Hepatic stellate cell (primary cell): ENCODE results near the gene CNST.
"Not testable (repeated sequence)": the region's sequence is repeated elsewhere in the genome, so short reads cannot be mapped to it uniquely, and the experiment has no call there.

Source experiments
- DNase-seq: peaks from one replicate; pipeline ENCODE4 v3.0.0; 2011; ENCODE audit warnings: low spot score

Gene CNST

DNA sequence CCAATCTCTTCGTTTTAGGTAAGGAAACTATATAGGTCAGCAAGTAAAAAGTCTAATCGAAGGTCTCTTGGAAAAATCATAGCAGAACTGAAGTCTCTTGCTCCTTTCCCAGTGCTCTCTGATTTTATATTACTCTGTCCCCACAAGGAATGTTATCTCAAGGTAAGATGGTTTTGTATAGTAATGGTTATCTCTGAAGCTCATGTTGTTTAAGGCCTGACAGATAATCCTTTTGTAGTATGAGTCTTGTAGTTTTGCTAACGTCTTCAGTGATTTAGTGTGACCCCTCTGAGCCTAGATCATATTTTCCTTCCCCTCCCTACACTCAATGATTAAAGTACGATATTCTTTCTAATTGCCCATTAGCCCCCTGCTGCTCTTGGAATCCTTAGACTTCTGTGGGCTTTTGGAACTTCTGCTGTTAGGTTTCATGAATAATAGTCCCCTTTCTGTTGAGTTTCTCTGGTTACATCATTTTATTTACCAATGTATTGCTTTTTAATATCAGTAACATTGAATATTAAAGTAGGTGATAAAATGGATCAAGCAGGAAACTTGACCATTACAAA lies 52.1 kb downstream of the CNST start:
- no peak for DNase-seq

DNA sequence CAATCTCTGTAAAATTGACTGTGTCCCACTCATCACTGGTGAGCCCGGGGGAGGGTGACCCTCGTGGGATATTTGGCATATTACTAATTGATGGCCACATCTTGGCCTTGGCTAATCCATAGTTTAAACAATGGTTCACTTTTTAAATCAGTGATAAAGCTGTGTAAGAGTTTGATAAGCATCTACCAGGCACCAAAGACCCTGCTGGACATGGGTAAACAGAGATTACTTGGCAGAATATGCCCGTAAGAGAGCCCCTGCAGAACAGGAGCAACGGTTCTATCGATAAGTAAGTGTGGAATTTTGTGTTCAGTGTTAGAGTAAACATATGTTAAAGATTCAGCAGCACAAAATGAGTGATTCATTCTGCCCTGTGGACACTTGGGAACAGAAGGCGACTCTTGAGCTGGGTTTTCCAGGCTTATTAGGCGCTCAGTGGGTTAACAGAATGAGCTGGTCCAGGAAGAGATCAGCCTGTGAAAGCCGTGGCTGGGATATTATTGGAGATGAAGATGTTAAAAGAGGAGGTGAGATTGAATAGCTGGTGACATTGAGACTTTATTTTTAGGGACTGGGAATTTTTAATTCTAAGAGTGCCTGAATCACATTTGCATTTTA lies 55.9 kb downstream of the CNST start:
- DNase-seq = no peak

DNA sequence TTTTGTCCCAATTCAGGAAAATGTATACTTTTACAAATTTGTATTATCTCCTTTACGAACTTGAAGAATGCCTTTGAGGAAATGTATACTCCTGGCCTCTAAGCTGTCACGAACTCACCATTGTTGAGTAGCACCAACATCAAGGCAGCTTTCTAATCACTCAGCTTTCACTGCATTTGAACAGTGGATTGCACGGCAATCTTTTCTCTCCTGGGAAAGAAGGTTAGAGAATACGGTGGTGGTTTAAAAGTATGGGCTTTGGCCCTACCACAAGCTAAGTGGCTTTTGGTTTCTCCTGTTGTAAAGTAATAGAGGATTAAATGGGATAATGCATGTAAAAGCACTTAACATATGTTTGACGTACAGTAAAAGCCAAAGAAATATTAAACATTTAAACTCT lies 57.8 kb downstream of the CNST start:
- no peak for DNase-seq

DNA sequence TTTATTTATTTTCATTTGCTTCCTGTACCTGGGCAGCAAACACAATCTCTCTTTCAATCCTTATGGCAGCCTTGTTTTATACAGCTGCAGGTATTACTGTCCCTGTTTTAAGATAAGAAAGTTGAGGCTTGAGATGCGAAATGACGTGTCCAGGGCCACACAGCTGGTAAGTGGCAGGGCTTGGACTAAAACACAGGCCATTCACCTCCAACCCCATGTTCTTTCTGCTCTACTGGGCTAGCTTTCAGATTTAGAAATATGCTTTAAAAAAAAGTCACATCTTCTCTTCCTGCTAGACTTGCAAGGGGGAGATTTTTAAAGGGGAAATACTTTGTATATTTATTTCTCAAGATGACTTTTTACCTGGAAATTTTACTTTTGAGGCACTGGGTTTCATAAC lies 62.8 kb downstream of the CNST start:
- DNase-seq = no peak

DNA sequence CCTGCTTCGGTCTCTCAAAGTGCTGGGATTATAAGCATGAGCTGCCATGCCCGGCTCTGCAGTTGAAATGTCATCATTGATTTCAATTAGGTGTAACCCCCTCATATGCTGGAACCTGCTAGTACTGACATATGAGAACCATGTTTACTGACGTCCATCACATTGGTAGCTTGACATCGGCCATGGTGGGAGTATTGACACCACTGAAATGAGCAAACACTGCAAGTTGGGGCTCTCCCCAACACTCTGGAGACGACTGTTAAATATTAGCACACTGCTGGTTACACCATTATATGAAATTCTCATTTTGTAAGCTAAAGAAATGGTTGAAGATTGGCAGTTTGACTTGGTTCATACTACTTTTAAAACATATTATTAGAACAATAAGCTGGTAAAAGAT lies 63.7 kb downstream of the CNST start:
- no peak for DNase-seq

DNA sequence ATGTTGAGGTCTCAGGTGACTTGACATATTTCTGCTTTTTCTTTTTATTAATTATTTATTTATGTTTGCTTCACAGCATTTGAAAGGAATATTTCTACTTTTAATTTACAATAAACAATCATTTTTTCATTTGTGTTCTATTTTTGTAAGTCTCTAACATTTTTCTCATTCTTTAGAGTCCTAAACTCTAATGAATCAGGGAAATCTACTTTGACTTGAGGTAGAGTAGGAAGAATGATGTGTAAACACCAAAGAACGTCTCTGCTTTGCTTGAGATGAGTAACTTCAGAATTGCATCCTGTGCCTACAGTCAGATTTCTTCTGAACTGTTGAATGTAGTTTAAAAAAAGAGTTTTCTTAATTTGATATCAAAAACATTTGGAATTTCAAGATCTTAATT lies 65.2 kb downstream of the CNST start:
- peak; percentile 66 for DNase-seq

DNA sequence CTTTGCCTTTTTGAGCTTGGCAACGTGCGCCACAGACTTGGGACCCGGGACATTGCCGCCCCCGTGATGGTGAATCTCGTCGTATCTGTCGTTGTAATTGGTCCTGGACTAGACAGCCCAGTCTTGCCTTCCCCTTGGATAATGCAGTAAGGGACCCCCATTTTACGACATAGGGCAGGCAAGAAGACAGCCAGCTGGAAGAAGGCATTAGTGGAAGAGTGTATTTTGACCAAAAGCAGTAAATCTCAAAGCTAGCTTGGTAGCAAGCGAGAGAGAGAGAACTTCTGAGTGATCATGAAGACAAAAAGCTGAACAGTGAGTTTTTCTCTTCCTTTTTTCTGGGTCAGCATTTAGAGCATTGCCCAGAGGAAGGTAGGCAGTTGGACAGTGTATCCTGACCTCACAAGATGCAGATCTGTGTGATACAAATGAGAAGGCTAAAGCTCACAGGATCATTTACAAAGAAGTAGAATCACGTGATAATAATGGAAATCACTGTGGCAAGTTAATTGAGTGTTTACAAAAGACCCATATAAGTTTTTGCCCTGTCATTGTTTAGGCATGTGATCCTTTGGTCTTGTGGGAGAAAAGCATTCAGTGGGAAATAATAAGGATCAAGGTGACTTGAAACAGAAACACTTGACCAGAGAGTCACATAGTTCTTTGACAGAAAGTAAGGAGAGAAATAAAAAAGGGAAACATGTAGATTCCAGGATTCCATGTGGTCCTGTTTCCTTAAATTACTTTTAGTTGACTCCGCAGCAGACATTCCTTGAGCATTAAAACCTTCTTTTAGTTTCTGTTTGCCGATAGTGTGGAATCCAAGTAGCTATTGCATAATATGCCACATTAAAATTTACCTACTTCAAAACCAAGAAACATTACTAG lies 66.3 kb downstream of the CNST start:
- peak; percentile 84 for DNase-seq

DNA sequence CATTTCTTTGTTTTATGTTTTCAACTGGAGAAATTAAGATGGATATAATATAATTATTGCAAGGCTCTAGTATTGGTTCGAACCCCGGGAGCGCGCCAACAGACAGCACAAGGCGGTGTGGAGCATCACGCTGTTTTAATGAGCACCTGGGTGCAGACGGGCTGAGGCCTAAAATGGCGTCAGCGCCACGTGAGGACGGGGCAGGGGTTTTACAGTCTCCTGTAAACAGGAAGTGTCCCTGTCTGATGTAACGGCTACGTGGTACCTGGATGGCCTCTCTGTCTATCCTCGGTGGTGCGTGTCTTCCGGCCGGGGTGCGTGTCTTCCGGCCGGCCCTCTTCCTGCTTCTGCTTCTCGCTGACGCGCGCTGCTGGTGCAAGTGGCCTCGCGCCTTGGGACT lies 68.4 kb downstream of the CNST start:
- DNase-seq = not testable (repeated sequence)

DNA sequence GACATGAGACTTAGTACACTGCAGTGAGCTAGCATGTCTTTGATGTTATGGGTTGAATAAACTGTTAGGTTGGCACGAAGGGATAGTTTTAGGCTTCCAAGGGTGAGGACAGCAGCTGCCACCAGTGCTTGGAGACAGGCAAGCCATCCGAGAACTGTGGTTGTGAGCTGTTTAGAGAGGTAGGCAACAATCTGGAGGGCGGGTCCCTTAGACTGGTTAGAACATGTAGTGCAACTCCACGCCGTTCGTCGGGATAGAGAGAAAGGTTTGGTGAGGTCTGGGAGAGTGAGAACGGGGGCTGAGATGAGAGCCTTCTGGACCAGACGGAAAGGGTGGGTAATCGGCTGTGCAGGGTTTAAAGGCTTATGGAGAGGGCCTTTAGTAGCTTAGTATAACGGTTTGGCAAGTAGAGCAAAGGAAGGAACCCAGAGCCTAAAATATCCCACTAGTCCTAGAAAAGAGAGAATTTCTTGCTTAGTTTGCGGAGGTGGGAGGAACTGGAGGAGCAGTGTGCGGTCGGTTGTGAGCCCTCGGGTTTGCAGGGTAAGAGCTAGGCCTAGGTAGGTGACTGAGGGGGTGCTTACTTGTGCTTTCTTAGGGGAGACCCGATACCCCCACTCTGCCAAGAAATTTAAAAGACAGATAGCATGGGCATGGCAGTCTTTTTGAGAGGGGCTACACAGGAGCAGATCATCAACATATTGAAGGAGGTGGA lies 72.8 kb downstream of the CNST start:
- no peak for DNase-seq

DNA sequence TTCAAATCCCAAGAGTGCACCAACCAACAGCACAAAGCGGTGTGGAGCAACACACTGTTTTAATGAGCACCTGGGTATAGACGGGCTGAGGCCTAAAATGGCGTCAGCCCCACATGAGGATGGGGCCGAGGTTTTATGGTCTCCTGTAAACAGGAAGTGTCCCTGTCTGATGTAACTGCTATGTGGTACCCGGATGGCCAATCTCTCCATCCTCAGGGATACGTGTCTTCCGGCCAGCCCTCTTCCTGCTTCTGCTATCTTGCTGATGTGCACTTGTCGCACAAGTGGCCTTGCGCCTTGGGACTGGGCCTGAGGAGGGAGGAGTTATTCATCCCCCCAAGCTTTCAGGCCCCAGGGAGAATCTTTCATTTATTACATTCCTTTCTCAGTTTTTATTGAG lies 73.5 kb downstream of the CNST start:
- DNase-seq = no peak

DNA sequence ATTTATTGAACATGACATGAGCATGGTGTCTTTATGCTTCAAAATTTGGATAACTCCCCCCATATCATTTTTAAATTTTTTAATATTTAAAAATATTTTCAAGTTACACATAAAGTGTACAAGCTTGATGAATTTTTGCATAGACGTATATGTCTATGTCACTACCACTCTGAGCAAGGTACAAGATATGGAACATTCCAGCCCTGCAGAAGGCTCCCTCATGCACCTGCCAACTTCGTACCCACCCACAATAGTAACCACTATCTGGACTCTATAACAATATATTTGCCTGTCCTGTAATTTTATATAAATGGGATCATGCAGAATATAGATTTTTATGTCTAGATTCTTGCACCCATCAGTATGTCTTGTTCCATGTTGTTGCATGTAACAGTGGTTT lies 74.5 kb downstream of the CNST start:
- DNase-seq = no peak

DNA sequence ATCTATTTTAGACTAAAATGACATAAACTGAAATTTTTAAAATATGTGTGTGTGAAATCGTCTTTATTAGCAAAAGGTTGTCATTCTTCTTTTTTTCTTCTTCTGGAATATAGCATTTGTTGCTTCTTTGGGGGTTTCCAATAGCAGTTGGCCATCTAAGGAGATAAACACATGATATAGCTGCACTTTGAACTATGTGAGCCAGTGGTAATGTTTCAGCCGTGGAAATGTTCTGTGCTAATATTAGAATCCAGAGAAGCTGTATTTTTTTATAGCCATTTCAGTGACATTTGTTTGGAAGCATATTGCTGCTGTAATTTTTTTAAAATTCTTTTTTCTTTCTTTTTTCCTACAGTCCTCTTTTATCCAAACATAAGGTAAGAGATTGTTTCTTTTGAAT lies 75.1 kb downstream of the CNST start:
- no peak for DNase-seq

DNA sequence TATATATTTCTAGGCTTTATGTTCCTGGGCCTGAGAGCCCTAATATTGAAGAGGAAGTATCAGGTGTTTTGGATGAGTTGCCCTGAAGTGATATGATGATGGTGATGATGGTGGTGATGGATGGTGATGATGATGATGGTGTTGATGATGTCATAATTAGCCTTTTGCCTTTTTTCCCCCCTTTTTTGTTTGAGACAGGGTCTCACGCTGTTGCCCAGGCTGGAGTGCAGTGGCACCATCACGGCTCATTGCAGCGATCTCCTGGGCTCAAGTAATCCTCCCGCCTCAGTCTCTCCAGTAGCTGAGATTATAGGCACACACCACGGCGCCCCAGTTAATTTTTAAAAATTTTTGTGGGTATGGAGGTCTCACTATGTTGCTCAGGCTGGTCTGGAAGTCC lies 76.5 kb downstream of the CNST start:
- DNase-seq = no peak

DNA sequence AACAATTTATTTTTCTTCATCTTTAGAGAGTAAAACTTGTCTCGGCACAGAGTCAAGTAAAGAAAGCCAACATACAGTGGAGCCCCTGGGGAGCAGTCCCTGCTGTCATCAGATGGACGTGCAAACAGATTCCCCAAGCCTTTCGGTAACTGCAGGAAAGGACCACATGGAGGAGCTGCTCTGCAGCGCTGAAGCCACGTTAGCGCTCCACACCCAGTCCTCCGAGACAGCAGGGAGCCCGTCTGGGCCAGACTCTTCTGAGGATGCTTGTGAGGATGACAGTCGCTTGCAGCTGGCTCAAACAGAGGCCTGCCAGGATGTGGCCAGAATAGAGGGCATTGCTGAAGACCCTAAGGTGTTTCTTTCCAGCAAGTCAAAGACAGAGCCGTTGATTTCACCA lies 80.9 kb downstream of the CNST start:
- DNase-seq = peak; percentile 81

DNA sequence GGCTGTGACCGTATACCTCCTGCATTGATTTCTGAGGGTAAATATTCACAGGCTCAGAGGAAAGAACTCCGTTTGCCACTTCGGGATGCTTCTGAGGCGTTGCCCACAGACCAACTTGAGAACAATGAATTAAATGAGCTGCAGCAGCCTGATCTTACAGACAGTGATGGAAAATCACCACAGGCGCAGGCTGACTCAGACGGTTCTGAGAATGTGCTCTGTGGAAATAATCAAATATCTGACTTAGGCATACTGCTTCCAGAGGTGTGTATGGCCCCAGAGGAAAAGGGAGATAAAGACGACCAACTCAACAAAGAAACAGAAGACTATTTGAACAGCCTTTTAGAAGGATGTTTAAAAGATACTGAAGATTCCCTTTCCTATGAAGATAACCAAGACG lies 81.3 kb downstream of the CNST start:
- DNase-seq = peak; percentile 23

DNA sequence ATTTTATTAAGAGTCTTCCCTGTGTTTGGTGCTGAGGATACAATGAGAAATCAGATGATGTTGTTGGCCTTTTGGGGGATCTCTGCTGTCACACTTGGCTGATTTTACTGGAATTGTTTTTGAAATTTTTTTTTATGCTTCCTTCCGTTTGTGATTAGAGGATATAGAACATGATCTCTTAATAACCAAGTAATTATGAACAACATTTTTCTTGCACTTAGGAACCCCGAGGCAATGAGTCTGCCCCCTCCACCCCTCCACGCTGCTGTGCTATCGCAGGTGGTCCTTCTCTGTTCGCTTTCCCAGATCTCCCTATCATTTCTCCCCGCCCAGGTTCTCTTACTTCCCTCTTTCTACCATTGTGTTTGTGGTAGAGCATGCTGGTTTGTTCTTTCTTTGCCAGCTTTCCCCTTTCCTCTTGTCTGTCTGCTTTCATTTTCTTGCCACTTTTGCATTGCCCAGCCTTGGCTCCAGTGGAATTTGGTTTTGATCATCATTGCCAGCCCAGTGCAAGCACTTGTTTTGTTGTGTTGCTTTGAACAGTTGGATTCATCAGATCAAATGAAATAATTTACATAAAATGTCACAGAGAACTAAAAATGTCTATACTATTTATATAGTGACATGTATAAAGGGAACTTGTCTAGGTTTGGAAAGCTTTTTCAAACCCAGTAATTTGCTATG lies 84.9 kb downstream of the CNST start:
- no peak for DNase-seq

DNA sequence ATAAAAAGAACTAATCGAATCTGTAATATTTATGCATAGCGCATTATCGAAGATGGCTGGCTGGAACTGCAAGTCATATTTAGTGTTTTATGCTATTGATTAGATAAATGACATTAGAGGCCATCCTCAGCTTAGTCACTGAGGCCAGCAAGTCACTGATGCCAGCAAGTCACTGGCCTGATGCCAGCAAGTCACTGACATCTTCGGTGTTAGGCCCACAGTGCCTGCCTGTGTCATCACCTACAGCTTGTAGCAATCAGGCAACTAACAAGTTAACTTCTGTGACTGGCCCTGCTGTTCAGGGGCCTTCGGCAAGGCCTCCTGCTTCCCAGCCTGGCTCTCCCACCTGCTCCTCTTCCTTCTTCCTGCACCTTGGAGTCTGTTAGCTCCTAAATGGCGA lies 92.3 kb downstream of the CNST start:
- no peak for DNase-seq

DNA sequence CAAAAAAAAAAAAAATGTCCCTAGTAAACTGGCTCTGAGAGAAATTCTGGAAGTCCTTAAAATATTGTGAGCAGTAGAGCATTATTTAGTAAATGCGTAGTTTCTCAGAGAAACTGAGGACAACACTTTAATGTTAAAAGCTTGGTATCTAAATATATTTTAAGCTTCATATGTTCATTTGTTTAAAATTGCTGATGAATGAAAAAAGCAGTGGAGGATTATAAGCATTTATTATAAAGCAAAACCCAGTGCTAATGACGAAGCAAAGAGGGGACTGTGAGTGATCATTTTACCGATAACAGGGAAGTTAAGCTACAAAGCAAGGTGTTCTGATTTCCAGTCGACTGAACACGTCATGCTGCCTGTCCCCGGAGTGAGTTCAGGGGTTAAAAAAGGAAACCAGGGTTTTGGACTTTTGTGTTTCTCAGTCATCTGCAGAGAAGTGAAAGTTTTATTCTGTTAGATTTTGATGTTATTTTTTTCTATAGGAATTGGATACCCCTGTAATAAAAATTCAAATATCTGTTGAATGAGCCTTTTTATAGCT lies 93.4 kb downstream of the CNST start:
- DNase-seq = no peak

DNA sequence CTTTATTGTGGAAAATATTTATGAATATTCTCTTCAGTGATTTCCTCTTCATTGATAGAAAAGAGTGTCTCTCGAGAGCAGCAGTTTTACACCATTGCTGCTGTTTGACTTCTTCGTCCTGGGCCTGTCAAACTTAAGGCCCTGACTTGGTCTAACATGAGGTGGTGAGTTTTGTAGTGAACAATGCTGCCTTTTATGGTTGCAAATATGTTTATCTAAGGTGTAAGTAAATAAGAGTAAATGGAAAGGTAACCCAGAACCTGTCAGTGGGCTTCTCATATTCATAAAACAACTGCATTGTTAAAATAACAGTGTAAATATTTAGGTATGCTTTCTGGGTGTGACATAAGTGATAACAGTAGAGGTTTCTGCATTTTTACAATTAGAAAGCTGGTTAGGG lies 95.2 kb downstream of the CNST start:
- no peak for DNase-seq

DNA sequence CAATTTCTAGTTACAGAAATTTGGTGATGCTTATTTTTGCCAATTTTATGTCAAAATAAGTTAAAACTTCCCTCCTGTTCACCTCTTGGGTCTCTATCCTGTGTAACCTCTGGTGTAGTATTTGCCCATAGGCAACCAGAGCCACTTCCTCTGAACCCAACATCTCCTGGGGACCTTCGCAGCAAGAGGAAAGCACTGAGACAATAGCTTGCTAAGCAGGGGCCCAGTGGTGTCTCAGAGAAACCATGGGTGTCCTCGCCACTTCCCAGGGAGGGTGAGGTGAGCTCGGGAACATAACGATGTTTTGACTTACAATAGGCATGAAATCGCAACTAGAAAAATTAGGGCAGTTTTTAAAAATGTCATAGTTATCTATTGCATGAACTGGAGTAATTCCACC lies 101.5 kb downstream of the CNST start:
- no peak for DNase-seq

DNA sequence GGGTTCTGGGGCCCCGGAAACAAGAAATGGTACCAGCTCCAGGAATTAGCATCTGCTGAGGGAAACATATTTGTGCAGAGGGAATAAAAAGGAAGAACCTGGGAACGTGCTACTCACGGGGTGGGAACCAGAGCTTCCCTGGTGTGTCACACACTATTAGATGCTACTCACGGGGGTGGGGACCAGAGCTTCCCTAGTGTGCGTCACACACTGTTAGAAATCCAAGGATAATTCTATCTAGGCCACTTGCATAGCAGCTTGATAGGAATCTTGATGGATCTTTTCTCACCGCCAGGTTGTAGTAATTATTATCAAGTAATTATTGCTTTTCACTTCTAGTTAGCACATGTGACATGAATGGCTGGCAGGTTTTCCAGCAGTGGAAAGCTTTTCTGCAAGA lies 103.4 kb downstream of the CNST start:
- no peak for DNase-seq

DNA sequence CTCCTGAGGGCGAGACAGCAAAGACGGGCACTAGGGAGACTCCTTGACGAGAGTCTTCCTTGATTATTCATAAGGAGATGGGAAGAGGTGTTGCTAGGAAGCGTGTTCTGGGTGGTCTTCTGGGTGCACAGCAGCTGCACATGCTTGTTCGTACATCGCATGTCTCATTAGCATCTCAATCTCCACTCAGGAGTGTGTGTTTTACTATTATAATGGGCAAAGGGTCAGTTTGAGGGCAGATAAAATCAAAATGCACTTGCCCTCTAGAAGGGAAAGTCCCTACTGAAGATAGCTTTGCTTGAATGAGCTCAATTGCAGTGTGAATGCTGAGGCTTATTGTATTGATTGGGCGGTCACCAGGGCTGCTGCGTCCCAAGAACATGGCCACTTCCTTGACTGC lies 107.8 kb downstream of the CNST start:
- no peak for DNase-seq
